Activated naive CD4-positive, alpha-beta T cell treated with anti-CD3 and anti-CD28 coated beads for 36 hours (primary cell): Measurements from ENCODE around the gene MAN1A1. TPM values are rescaled to one million over a fixed set of nuclear protein-coding genes. Genes with fewer than 3 reads are reported as not detected.

Experiments
- CTCF ChIA-PET: fragments of 350-600 bp; sonication (Branson Sonifier 250); formaldehyde crosslinking; loops from one replicate; lab custom pipeline; 2021; ENCODE audit warnings: antibody characterized with exemption; lab: Charles Lee
- DNase-seq: peaks from one replicate; pipeline ENCODE4 v3.0.0-alpha.2; 2020
- H3K27ac Mint-ChIP-seq: one replicate; pipeline ENCODE4 v1.8.0; 2021; ENCODE audit warnings: mild to moderate bottlenecking, mixed read lengths
- H3K27me3 Mint-ChIP-seq: one replicate; pipeline ENCODE4 v1.8.0; 2021; ENCODE audit warnings: low read depth, mixed read lengths
- H3K36me3 Mint-ChIP-seq: one replicate; pipeline ENCODE4 v1.8.0; 2021; ENCODE audit warnings: low read depth, mixed read lengths
- H3K4me1 Mint-ChIP-seq: one replicate; pipeline ENCODE4 v1.8.0; 2021; ENCODE audit warnings: low read depth, mixed read lengths
- H3K4me3 Mint-ChIP-seq: one replicate; pipeline ENCODE4 v1.8.0; 2021; ENCODE audit warnings: mild to moderate bottlenecking, moderate library complexity, mixed read lengths
- H3K9me3 Mint-ChIP-seq: one replicate; pipeline ENCODE4 v1.8.0; 2021; ENCODE audit warnings: mixed read lengths
- intact Hi-C: fragments of 100-400 bp; cut with micrococcal nuclease; formaldehyde crosslinking; loops from one replicate; pipeline ENCODE4 v1.15.1; 2023
- total RNA-seq, 2 experiments: library from RNA; stranded (reverse); gene quantifications; one replicate each; pipeline ENCODE4 v1.2.3, GENCODE V29; 2021

Gene MAN1A1
- total RNA-seq, 2 experiments from 2014 or later, result 14.8 to 15.1 TPM

DNA sequence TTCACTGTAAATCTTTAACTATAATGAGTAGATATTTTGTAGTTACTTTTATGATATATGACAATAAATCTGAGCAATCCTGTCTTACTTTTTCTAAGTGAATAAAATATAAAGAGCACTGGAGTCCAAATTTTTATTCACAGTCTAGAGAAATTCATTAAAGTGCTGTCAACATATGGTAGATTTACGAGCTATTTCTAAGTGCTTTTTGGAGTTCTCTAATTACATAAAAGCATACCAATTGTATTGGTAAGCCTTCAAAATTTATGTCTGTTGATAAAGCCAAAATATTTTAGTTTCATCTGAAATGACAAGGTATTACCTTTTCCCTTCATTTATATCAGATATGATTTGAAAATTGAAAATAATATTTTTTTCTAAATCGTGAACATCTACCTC lies 75.4 kb downstream of the MAN1A1 start:
- Mint-ChIP-seq H3K36me3 (peaks cover 20% of the 10 kb centered on the region), H3K4me3 (no peak overlapping the region), H3K4me1 (peaks cover 1% of the 10 kb centered on the region), H3K27ac (no peak overlapping the region), H3K27me3 (no peaks in the 10 kb centered on the region), H3K9me3 (peaks cover 14% of the 10 kb centered on the region)
- intact Hi-C loops, result no loop called here
- CTCF ChIA-PET, result interaction anchor here (0.7 kb wide), 1 partner anchor 75 kb away, joined by 4 read pairs; no protein-coding TSS in a partner anchor
- no peak for DNase-seq

DNA sequence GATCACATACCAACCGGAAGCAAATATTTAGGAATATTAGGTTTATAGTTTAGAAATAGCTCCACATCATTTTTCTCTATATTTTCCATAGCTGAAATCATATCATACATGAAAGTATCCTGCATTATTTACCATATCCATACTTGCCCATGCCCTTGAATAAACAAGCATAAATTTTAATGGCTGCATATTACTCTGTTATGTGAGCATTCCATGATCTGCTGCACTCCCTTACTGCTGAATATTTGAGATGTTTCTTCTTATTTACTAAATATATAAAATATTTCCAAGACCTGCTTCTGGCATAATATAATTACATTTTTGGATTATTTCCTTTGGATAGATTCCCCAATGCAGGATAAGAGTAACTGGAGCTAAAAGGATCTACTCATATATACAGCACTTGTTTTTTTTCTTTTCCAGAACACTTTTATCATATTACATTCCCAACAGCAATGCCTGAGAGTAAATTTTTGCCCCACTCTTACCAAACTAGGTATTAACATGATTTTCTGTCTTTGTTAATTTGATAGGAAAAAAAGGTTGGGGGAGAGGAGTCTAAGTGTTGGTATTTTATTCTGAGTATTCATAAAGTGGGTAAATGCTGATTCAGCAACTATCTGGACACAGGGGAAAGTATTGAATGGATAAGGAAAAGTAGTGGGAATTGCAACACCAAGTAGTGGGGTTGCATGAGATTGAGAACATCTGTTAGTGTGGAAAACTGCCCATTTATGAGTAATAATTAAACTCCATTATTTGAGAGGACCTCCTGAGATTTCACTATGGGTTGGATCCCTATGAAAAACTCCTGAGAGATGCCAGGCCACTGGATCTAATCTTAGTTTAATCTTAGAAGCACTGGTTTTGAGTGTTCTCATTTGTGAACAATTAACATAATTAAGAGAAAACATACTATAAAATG lies 76.0 kb downstream of the MAN1A1 start:
- DNase-seq, result no peak
- H3K36me3 Mint-ChIP-seq, result peaks cover 24% of the 10 kb centered on the region
- CTCF ChIA-PET, result no interaction called here
- peaks cover 8% of the 10 kb centered on the region for H3K4me1 Mint-ChIP-seq
- H3K27me3 Mint-ChIP-seq, result no peaks in the 10 kb centered on the region
- no peak overlapping the region for H3K4me3 Mint-ChIP-seq
- H3K27ac Mint-ChIP-seq, result no peak overlapping the region
- intact Hi-C loops, result no loop called here
- peaks cover 14% of the 10 kb centered on the region for H3K9me3 Mint-ChIP-seq

DNA sequence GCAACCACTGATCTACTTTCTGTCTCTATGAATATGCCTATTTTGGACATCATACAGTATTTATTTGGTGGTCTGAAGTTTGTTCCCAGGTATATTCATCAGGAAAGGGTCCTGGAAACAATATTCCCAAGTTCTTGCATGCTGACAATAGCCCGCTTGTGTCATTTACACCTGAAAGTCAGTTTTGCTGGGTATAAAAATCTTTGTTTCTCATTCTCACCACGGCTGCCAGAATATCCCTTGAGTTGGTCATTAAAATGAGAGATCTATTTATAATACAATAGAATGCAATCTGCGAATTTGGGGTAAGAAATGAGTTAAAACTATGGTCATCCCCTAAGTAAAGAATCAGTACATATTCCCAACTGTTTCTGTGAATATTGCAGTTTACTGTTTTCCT lies 79.0 kb downstream of the MAN1A1 start:
- Mint-ChIP-seq H3K9me3 (peaks cover 14% of the 10 kb centered on the region), H3K4me3 (no peak overlapping the region), H3K27ac (no peak overlapping the region), H3K36me3 (peaks cover 21% of the 10 kb centered on the region), H3K27me3 (no peaks in the 10 kb centered on the region), H3K4me1 (peaks cover 20% of the 10 kb centered on the region)
- CTCF ChIA-PET, result no interaction called here
- DNase-seq, result no peak
- intact Hi-C loops, result no loop called here

DNA sequence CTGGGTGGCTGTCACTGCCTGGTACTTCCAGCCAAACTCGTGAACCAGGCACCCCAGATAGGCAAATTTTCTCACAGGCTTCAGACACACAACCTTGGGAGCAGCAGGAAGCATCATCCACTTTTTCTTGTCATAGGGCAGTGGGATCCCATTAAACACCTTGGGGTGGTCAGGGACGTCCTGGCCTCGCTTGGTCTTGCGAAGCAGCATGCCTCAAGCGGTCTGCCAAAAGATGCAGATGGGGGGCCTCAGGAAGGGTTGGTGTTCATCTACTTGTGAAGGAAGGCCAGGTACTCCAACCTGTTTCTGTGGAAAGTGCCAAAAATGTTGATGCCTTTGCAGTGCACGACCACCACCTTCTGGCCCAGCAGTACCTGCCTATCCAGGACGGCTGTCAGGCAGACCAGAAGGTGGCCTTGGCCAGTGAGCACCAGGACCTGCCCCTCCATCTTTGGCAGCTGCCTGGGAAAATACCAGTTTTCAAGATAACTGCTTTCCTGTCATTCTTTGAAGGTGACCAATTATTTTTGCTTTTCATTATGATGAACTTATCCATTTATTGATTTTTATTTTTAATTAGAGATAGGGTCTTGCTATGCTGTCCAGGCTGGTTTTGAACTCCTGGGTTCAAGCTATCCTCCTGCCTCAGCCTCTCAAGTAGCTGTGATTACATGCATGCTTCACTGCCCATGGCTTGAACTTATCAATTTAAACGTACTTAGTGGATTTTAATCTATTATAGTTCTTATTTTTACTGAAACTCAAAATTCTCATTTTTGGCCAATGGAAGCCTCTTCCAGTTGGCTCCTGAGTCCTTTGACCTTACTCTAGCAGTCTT lies 80.1 kb downstream of the MAN1A1 start:
- no peak for DNase-seq
- H3K27me3 Mint-ChIP-seq, result no peaks in the 10 kb centered on the region
- CTCF ChIA-PET, result no interaction called here
- H3K4me3 Mint-ChIP-seq, result no peak overlapping the region
- peaks cover 21% of the 10 kb centered on the region for H3K36me3 Mint-ChIP-seq
- intact Hi-C loops, result no loop called here
- H3K27ac Mint-ChIP-seq, result no peak overlapping the region
- peaks cover 20% of the 10 kb centered on the region for H3K4me1 Mint-ChIP-seq
- peaks cover 14% of the 10 kb centered on the region for H3K9me3 Mint-ChIP-seq

DNA sequence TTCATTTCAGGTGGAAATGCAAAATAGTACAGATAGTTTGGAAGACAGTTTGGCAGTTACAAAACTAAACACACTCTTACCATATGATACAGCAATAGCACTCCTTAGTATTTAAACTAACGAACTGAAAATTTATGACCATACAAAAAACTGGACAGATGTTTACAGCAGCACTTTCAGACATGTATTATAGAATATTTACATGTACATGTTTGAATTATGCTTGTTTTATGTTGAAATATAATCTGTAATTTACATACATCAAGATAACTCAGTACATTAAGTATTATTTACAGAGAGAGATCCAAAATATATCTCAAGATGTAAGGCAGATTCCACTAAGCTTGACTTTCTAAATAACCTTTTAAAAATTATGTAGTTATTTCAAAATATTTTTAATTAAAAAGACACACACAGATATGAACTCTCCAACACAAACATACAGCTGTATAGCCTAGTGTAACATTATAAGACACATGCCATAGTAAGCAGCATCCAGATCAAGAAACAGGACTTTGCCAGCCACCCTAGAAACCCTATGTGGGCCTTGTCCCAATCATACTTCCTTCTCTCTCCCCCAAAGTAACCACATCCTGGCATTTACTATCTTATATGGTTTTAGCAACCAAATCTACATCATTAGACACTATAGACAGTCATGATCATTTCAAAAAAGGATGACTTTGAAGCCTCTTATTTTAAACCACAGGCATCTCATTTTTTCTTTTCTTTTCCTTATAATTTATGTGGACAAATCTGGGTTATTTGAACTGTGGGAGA lies 82.2 kb downstream of the MAN1A1 start:
- CTCF ChIA-PET, result no interaction called here
- peaks cover 20% of the 10 kb centered on the region for H3K9me3 Mint-ChIP-seq
- no peak for DNase-seq
- intact Hi-C loops, result no loop called here
- no peaks in the 10 kb centered on the region for H3K27me3 Mint-ChIP-seq
- no peak overlapping the region for H3K4me3 Mint-ChIP-seq
- H3K27ac Mint-ChIP-seq, result no peak overlapping the region
- H3K36me3 Mint-ChIP-seq, result peaks cover 23% of the 10 kb centered on the region
- H3K4me1 Mint-ChIP-seq, result peaks cover 20% of the 10 kb centered on the region

DNA sequence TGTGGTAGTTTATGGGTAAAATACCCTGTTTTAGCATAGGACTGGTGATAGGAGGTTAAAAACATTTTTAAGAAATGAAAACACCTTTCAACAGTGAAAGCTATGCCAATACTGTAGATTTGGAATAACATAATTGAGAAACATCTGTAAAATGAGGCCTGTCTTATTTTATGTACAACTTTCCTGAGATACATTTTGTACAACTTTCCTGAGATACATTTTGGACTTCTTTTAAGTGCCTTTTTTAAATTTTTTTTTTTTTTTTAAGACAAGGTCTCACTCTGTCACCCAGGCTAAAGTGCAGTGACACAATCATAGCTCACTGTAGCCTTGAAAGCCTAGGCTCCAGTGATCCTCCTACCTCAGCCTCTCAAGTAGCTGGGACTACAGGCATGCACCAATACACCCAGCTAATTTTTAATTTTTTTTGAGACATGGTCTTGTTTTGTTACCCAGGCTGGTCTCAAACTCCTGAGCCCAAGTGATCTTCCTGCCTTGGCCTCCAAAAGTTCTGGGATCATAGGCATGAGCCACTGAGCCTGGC lies 84.6 kb downstream of the MAN1A1 start:
- H3K36me3 Mint-ChIP-seq, result peaks cover 10% of the 10 kb centered on the region
- H3K4me1 Mint-ChIP-seq, result peaks cover 26% of the 10 kb centered on the region
- no peak overlapping the region for H3K4me3 Mint-ChIP-seq
- H3K27me3 Mint-ChIP-seq, result no peaks in the 10 kb centered on the region
- intact Hi-C loops, result no loop called here
- peaks cover 6% of the 10 kb centered on the region for H3K9me3 Mint-ChIP-seq
- no peak for DNase-seq
- CTCF ChIA-PET, result interaction anchor here (0.7 kb wide), 1 partner anchor 17 kb away, joined by 3 read pairs; no protein-coding TSS in a partner anchor
- no peak overlapping the region for H3K27ac Mint-ChIP-seq

DNA sequence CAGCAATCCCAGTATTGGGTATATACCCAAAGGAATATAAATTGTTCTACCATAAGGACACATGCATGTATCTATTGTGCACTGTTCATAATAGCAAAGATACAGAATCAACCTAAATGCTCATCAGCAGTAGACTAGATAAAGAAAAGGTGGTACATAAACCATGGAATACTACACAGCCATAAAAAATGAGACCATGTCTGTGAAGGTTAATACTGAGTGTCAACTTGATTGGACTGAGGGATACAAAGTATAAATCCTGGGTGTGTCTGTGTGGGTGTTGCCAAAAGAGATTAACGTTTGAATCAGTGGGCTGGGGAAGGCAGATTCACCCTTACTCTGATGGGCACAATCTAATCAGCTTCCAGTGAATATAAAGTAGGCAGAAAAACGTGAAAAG lies 86.9 kb downstream of the MAN1A1 start:
- Mint-ChIP-seq H3K36me3 (peaks cover 5% of the 10 kb centered on the region), H3K27ac (no peak overlapping the region), H3K27me3 (no peaks in the 10 kb centered on the region), H3K4me1 (peaks cover 9% of the 10 kb centered on the region), H3K4me3 (no peak overlapping the region), H3K9me3 (peaks cover 5% of the 10 kb centered on the region)
- DNase-seq, result no peak
- CTCF ChIA-PET, result no interaction called here
- intact Hi-C loops, result no loop called here

DNA sequence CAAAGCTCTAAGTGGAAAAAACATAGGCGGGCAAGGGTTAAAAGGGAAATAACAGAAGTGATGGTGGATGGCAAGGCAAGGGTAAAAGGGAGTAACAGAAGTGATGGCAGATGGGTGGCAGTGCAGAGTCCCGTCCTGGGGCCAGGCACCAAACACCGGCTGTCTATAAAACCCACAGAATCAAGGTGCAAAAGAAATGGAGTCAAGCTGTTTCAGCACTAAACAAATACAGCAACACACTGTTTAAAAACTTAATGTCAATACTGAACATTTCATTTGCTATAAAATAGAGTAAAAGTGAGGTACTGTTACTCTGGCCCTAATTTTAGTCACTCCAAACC lies 87.6 kb downstream of the MAN1A1 start:
- CTCF ChIA-PET, result no interaction called here
- no peaks in the 10 kb centered on the region for H3K27me3 Mint-ChIP-seq
- H3K4me1 Mint-ChIP-seq, result peaks cover 10% of the 10 kb centered on the region
- H3K9me3 Mint-ChIP-seq, result peaks cover 5% of the 10 kb centered on the region
- H3K4me3 Mint-ChIP-seq, result no peak overlapping the region
- no peak for DNase-seq
- no peak overlapping the region for H3K27ac Mint-ChIP-seq
- intact Hi-C loops, result no loop called here
- peaks cover 5% of the 10 kb centered on the region for H3K36me3 Mint-ChIP-seq

DNA sequence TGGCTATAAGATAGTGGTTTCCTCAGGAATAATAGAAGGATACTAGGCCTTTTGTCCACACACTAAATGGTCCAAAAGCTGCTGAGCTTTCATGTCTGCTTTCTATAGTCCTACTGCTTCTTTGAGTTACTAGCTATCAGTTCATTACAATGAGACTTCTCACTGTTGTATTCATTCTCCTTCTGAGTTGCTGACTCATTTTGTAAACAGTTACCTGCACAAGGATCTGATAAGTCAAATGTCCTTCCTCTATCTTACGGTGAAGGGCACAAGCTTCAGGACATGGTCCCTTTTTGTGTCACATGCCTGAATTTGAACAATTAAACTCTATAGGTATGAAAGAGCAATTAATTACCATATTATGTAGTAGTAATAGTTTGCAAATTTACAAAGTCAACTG lies 90.5 kb downstream of the MAN1A1 start:
- no peak for DNase-seq
- Mint-ChIP-seq H3K27ac (no peak overlapping the region), H3K36me3 (peaks cover 5% of the 10 kb centered on the region), H3K4me1 (peaks cover 25% of the 10 kb centered on the region), H3K27me3 (no peaks in the 10 kb centered on the region), H3K4me3 (no peak overlapping the region), H3K9me3 (peaks cover 5% of the 10 kb centered on the region)
- CTCF ChIA-PET, result interaction anchor here (0.8 to 1.4 kb wide), 3 partner anchors 9 to 55 kb away, joined by 3 read pairs; no protein-coding TSS in a partner anchor
- intact Hi-C loops, result no loop called here

DNA sequence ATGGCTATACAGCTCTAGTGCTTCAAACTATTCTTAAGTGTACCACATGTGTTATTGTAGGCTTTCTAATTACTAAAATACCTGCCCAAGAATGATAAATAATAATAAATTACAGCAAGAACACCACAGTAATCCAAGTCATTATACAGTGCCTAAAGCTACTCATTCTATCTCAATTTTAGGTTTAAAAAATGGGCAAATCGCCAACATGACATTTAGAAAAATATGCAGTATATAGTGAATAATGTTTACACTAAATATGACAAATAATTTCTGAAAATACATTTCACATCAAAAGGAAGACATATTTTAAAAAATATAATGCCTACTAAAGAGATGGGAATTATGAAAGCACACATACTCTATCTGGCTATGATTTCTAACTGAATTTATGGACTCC lies 91.8 kb downstream of the MAN1A1 start:
- Mint-ChIP-seq H3K4me3 (no peak overlapping the region), H3K36me3 (peaks cover 3% of the 10 kb centered on the region), H3K9me3 (peaks cover 3% of the 10 kb centered on the region), H3K27me3 (no peaks in the 10 kb centered on the region), H3K4me1 (peaks cover 25% of the 10 kb centered on the region), H3K27ac (no peak overlapping the region)
- intact Hi-C loops, result no loop called here
- DNase-seq, result no peak
- CTCF ChIA-PET, result no interaction called here

DNA sequence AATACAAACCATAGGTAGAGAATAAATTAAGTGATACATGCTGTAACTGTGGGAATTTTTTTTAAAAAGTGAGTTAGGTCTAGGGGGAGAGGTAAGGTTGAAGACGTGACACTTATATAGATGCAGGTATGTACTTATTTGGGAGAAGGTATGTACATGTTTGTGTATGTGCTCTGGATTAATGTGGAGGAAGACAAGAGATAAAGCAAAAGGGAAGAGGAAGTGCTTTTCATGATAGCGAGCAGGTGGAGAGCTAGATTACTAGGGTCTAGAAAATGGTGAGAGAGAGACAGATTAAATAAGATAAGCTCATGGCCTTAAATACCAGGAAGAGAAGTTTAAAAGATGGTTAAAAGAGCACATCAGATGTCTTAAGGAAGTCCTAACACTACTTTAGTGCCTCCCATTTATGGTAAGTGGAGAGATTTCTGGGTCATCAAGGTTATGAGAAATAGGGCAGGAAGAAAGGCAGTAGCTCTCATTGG lies 92.5 kb downstream of the MAN1A1 start:
- no peak for DNase-seq
- Mint-ChIP-seq H3K27ac (no peak overlapping the region), H3K4me3 (no peak overlapping the region), H3K27me3 (no peaks in the 10 kb centered on the region), H3K36me3 (peaks cover 2% of the 10 kb centered on the region), H3K4me1 (peaks cover 25% of the 10 kb centered on the region), H3K9me3 (no peaks in the 10 kb centered on the region)
- intact Hi-C loops, result no loop called here
- CTCF ChIA-PET, result interaction anchor here (0.7 kb wide), 1 partner anchor 10 kb away, joined by 3 read pairs; no protein-coding TSS in a partner anchor
